ENCODE data around the gene FOXP1. TPM values are rescaled to one million over a fixed set of nuclear protein-coding genes. Genes with fewer than 3 reads are reported as not detected.
A peak's percentile ranks its signal among the peaks of the same experiment; 100 is the strongest.

The FOXP1 gene
- total RNA-seq, 1 donor from 2014 or later, result 128 TPM

DNA sequence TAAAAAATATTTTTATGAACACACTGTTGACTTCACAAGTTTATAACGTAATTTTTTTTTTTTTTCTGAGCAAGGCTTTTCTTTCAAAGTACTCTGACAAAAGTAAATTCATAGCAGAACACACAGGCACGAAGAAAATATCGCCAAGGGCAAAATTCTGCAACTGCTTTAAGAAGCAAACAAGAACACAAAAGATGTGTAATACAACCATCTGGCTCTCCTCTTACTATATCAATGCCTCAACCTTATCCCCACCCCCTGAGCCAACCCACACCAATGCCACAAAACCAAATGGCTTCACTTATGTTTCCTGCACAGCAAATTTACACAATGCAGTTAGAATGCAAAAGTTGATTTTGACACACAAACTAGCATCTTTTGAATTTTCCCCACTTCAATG, 274.2 kb downstream of the FOXP1 start:
- no peak for DNase-seq (ENCODE audit: low spot score)

DNA sequence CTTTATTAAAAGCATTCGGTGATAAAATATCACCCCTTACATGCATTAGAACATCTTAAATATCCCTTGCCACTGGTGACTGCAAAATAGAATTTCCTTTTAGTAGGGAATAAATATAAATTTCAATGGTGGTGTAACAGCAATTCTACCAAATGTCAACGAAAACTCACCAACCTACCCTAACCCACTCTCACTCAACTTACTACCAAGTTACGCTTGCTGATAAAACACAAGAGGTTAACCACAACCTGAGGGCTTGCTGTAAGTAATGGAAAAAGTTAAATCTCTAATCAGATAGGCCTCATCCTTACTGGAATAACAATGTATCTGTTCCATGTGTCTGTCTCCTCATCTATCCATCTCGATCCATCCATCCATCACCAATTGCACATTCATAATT, 274.7 kb downstream of the FOXP1 start:
- no peak for DNase-seq (ENCODE audit: low spot score)

DNA sequence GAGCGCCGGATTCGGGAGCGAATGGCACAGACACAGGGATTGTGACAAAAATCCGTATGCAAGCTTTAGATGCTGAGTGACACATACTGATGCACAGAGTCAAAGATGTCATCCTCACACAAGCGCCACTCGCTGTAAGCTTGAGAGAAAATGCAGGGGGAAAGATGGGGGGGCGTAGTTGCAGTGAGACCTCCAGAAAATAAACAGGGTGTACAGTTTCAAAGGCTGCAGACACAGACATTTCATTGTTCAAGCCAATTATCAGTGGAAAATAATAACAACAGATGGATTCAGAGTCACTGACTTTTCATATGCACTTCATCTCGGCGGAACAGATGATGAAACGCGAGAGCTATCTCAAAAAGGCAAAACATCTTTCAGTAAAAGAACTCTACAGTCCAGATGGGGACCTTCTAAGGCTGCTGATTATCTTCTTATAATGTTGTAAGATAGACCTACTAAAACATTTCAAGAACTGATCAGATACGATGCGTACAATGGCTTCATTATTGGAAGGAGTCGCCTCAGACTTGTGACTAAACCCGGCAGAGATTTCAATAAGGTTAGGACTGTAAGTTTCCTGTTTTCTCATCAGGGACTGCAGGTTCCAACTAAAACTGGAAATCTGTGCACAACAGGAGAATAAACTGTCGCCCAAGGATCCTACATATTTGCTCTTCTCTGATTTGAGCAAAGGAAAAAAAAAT, 275.4 kb downstream of the FOXP1 start:
- no peak for DNase-seq (ENCODE audit: low spot score)

DNA sequence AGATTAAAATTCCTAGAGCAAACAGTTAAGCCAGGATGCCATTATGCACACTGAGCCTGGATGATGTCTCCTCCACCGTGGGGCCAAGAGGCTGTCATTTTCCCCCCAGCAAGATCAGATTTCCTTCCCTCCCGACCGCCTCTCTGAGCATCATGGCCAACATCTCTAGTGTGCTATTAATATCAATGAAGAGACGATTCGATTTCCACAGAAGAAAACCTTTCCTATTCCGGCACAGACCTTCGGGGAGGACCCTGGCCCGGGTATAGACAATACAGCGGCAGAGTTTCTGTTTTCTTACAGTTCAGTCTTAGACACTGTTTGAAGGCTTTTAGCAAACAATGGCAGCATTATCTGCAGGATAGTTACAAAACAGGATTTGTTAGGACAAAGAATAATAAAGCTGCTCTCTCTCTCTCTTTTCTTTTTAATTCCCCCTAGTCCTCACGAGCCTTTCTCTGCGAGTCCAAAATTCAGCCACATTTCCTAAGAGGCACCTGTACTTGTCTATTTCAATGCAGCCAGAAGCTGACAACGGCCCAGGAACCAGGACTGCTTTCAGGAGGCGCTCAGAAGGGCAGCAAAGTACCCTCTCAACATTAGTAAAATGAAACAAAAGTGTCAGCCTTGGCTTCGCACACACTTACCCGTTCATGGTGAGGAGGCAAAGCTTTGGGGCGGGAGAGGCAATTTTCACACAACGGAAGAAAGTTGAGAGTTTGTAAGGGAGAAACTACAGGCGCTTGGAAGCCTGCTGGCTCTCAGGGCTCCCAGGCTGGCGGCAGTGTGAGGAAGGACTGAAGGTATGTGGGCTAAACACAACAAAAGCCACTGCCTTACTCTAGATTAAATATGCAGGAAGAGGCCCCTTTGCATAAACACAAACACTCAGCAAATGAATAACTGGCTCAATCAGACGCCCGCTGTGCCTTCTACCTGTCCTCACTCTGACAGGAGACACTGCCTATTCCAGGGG, 278.0 kb downstream of the FOXP1 start:
- peak; percentile 18 for DNase-seq (ENCODE audit: low spot score)

GRCh38 chr3:71304684-71305083, 278.8 kb downstream of the FOXP1 start:
- DNase-seq (ENCODE audit: low spot score), result peak; percentile 24

GRCh38 chr3:71304247-71304646, 279.3 kb downstream of the FOXP1 start:
- no peak for DNase-seq (ENCODE audit: low spot score)

GRCh38 chr3:71303627-71304200, 279.8 kb downstream of the FOXP1 start:
- no peak for DNase-seq (ENCODE audit: low spot score)

DNA sequence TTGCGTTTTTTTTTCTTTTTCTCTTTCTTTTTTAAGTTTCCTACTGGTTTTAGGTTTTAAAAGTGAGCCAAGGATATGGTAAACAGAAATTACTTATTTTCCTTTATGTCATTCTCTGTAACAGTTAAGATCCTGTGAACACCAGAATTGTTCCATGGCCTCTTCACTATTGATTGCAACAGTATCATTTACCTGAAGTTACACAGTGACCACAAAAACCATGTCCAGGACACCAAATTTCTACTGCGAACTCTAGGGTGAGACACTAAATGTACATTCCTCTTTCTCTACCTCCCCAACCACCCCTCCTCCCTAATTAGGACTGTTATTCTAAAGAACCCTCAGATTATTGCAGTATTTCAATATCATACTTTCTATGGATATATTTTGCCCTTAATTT, 280.9 kb downstream of the FOXP1 start:
- DNase-seq (ENCODE audit: low spot score), result no peak

- no peak for DNase-seq (ENCODE audit: low spot score)
Measured at GRCh38 chr3:71300951-71301393, 282.6 kb downstream of the FOXP1 start.

GRCh38 chr3:71299160-71299559, 284.4 kb downstream of the FOXP1 start:
- no peak for DNase-seq (ENCODE audit: low spot score)

DNA sequence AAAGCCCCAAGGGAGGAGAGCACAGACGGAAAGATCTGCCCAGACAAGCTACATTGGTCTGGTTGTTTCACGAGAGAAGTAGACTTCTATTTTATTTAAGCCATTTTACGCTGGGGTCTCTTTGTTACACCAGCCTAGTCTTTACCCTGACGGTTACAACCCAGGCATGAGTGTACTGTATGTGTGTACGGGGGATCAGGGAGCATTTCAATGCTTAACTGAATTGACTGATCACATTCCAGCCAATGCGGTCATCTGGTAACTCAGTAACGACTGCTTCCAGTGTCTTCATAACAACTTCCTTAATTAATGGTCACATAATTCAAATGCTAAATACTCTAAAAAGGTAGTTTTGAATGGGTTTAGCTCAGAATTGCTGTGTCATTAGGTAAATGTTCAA, 288.6 kb downstream of the FOXP1 start:
- DNase-seq (ENCODE audit: low spot score), result no peak

DNA sequence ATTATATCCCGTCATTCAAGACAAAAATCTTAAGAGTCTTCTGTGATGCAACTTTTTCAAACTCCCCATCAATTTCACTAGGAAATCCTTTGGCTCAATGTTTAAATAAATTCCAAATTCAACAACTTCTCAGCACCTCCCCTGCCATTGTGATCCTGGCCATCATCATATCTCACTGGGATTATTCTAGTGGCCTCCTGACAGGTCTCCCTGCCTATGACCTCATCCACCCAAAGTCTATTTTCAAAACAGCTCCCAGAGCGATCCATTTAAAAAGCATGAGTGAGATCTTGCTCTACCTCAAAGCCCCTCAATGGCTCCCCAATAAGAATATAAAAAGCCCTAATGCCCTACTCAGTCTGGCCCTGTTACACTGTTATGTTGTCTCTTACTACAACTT, 293.2 kb downstream of the FOXP1 start:
- DNase-seq (ENCODE audit: low spot score), result no peak

- DNase-seq (ENCODE audit: low spot score), result no peak
Measured at GRCh38 chr3:71288269-71288930, 295.1 kb downstream of the FOXP1 start.

DNA sequence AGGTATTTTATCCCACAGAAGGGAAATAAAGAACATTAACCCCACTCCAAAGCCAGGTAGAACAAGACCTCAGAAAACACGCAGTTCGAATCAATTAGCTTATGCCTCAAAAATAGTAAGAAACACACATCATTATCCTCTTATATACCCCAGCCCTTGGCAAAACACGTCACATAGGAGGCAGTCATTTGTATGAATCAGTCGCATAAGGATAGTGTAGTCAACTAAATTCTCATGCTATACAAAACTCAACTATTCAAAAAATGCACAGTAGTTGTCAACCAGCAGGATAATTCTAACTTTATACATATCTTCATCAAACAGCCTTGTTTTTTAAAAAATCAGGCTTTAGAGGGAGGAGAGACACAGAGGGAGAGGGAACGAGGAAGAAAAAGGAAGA, 298.4 kb downstream of the FOXP1 start:
- no peak for DNase-seq (ENCODE audit: low spot score)

DNA sequence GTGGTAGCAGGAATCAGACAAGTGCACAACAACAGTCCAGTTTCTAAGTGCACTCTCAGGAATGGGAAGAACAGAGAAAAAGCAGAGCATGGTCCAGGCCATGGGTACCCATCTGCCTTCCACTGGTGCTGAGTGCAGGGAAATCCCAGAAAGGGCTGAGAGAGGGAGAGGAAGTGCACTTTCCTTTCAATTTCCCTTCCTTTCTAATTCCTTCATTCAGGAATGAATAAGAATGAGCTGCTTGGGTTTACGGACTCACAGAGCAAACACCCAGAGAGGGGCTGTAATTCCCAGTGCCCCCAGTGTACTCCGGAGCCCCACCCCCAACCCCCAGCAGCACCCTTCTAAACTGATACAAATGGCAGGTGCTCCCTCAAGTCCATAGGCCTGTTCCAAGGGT, 300.6 kb downstream of the FOXP1 start:
- no peak for DNase-seq (ENCODE audit: low spot score)

GRCh38 chr3:71281280-71281679, 302.2 kb downstream of the FOXP1 start:
- no peak for DNase-seq (ENCODE audit: low spot score)

DNA sequence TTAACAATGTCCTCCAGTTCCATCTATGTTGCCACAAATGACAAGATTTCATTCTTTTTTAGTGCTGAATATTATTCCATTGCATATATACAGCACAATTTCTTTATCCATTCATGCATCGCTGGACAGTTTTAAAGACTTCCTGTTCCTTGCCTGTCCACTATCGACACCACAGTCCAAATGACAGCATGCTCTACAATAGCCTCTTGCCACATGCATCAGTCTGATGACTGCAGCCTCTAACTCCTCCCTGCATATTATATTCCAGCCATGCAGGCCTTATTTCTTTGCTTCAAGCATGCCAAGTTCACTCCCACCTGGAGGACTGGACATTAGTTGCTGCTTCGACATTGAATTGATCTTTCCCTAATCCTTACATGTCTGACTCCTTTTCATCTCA, 306.2 kb downstream of the FOXP1 start:
- no peak for DNase-seq (ENCODE audit: low spot score)

DNA sequence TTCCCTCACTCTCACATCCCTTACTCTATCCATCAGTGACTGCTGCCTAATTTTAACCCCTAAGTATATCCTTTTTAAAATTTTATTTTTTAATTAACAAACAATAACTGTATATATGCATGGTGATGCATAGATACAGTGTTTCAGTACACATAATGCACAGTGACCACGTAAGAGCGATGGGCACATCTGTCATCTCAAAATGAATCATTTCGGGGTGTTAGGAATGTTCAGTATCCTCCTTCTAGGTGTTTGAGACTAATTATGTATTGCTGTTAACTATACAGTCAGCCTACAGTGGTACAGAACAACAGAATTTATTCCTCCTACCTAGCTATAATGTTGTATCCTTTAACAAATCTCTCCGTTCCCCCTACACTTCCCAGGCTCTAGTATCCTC, 307.0 kb downstream of the FOXP1 start:
- no peak for DNase-seq (ENCODE audit: low spot score)

DNA sequence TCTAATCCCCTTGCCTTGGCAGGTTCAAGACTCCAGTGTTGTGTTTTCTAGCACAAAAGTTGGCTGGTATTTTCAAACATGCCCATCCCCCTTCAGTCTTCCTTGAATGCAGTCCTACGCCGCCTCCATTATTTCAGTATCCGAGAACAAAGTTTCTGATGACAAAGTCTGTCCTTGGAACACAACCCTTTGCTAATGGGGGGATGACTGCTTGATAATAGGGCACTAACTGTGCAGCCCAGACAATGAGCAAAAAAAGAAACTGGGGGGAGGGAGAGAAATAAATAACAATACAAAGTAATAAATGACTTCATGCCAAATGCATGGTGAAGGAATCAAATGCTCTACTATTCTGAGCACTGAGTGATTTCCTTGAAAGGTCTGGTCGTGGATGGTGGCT, 310.1 kb downstream of the FOXP1 start:
- DNase-seq (ENCODE audit: low spot score), result no peak

DNA sequence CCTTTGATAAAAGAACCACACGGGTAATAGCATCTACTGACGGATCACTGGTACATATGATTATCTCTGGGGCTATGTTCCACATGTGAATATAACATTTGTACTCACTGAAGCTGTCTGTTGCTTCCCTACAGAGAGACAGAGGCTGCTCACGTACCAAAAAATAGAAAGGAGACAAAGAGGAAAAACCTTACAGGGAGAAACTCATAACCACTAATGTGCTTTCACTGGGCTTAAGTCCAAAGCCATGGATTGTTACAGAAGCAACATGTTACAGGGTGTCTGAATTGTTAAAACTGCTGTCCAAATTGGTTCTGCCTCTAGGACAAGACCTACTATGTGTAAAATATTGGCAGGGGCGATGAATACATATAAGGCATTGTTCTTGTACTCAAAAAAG, 311.9 kb downstream of the FOXP1 start:
- no peak for DNase-seq (ENCODE audit: low spot score)

GRCh38 chr3:71269906-71270305, 313.6 kb downstream of the FOXP1 start:
- DNase-seq (ENCODE audit: low spot score), result no peak

- no peak for DNase-seq (ENCODE audit: low spot score)
Measured at GRCh38 chr3:71268462-71268999, 315.0 kb downstream of the FOXP1 start.
